ENCODE results near the gene AAK1.
"Not testable (repeated sequence)": the region's sequence is repeated elsewhere in the genome, so short reads cannot be mapped to it uniquely, and the experiment has no call there.

Gene AAK1

GRCh38 chr2:69453475-69454129, 189.9 kb downstream of the AAK1 start:
- DNase-seq (ENCODE audit: low read depth in 2 of 2), result peak in 1 of 2 donors; percentile 23

GRCh38 chr2:69452687-69453086, 190.9 kb downstream of the AAK1 start:
- no peak for DNase-seq (ENCODE audit: low read depth in 2 of 2)

GRCh38 chr2:69450735-69451416, 192.7 kb downstream of the AAK1 start:
- DNase-seq (ENCODE audit: low read depth in 2 of 2), result no peak

- DNase-seq (ENCODE audit: low read depth in 2 of 2), result no peak
These were observed 193.6 kb downstream of the AAK1 start for GRCh38 chr2:69449906-69450305.

GRCh38 chr2:69443673-69444072, 199.9 kb downstream of the AAK1 start:
- not testable (repeated sequence) for DNase-seq (ENCODE audit: low read depth in 2 of 2)

DNA sequence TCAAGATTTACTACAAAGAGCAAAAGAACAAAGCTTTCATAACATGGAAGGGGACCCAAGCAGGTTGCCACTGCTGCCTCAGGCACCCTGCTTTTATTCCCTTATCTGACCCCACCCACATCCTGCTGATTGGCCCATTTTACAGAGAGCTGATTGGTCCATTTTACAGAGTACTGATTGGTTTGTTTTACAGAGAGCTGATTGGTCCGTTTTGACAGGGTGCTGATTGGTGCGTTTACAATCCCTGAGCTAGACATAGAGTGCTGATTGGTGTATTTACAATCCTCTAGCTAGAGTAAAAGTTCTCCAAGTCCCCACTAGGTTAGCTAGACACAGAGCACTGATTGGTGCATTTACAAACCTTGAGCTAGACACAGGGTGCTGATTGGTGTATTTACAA, 204.0 kb downstream of the AAK1 start:
- not testable (repeated sequence) for DNase-seq (ENCODE audit: low read depth in 2 of 2)

GRCh38 chr2:69438580-69438979, 205.0 kb downstream of the AAK1 start:
- no peak for DNase-seq (ENCODE audit: low read depth in 2 of 2)

DNA sequence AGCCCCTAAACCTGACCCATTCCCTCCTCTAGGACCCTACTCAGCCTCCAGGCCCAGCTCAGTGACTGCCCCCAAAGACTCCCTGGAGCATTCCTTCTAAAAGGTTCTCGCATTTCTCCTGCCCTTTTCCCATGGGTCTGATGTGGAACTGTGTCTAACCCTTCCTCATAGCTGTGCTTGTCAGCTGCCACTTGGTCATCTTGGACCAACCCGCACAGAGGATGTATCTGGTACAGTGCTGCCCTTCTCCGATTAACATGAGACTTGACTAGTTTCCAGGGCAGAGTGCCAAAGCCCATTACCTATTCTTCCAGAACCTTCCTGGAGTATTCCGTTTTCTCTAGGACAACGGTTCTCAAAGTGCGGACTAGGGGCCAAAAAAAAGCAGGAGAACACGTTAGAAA, 205.8 kb downstream of the AAK1 start:
- no peak for DNase-seq (ENCODE audit: low read depth in 2 of 2)

GRCh38 chr2:69436938-69437750, 206.4 kb downstream of the AAK1 start, which contains the start of gene NFU1:
Gene NFU1 (minus strand): TSS chr2:69437435. CDS start chr2:69437422, 13 bp downstream.
- peak; percentile 78 to 88 for DNase-seq (ENCODE audit: low read depth in 2 of 2)

DNA sequence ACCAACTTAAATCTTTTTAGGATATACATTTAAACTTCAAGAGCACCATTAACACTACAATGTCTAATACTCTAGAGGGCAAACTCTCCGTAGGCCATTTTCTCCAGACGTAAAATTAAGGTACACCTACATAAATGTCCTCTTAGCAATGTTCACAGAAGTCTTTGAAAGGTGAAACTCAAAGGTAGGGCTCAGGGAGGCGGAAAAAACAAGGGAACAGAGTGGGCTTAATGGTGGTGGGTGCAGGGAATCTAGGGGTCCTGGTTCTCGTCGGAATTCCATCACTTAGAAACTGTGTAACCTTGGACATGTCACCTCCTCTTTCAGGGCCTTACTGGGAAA, 207.0 kb downstream of the AAK1 start:
- no peak for DNase-seq (ENCODE audit: low read depth in 2 of 2)

DNA sequence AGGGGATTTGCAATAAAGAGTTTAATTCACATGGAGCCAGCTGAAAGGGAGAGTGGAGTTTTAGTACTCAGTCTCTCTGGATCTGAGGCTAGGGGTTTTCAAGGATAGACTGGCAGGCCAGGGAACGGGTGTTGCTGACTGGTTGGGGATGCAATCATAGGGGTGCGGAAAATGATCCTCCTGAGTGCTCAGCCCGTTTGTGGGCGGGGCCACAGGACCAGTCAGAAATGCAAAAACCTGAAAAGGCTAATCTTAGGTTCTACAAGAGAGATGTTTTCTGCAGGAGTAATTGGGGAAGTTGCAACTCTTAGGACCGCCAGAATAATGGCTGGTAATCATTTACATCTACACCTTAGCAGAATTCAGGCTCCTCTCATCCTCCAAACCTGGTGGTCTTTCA, 208.8 kb downstream of the AAK1 start:
- no peak for DNase-seq (ENCODE audit: low read depth in 2 of 2)

DNA sequence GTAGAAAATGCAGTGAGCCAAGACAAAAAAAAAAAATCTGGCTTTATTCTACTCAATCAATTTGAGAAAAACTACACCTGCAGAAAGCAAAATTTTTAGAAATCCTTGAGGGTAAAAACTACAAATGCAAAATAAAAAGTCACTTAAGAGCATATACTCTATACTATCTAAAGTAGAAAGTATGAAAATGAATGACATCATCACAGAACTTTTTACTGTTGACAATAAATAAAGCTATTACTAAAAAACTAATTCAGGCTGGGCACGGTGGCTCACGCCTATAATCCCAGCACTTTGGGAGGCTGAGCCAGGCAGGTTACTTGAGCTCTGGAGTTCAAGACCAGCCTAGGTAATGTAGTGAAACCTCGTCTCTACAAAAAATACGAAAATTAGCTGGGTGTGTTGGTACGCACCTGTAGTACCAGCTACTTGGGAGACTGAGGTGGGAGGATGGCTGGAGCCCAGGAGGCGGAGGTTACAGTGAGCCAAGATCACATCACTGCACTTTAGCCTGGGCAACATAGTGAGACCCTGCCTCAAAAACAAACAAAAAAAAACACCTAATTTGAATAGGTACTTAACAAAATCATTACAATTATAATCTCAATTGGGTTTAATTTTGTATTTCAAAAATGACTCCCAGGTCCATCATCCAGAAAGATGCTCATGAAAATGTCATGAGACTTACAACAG, 213.9 kb downstream of the AAK1 start:
- no peak for DNase-seq (ENCODE audit: low read depth in 2 of 2)

DNA sequence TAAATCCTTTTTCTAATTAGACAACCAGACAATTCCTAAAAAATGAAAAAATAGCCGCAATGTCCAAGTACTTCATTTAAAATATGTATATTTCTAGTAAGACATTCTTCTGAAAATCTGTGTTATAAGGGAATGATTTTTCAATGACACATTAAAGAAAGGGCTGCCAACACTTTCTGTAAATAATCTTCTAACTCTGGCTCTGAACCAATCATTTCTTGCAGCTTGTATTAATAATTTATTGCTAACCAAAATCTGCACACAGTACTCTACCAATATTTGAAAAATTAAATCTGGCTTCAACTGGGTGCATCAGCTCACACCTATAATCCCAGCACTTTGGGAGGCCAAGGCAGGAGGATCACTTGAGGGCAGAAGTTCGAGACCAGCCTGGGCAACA, 214.6 kb downstream of the AAK1 start:
- no peak for DNase-seq (ENCODE audit: low read depth in 2 of 2)

DNA sequence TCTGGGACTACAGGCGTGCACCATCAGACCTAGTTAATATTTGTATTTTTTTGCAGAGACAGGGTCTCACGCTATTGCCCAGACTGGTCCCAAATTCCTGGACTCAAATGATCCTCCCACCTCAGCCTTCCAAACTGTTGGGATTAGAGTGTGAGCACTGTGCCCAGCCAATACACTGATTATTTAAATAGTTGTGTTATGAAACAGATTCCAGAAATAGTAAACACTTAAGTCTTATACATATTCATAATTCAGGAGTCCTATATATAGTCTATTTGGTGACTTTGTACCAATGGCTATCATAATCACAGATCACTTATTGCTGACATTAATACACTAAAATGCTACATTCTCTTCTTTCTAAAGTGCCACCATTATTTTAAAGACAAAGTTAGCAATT, 219.1 kb downstream of the AAK1 start:
- DNase-seq (ENCODE audit: low read depth in 2 of 2), result no peak

- no peak for DNase-seq (ENCODE audit: low read depth in 2 of 2)
These were observed 221.3 kb downstream of the AAK1 start for GRCh38 chr2:69422198-69422597.

- DNase-seq (ENCODE audit: low read depth in 2 of 2), result not testable (repeated sequence)
These were observed 224.4 kb downstream of the AAK1 start for GRCh38 chr2:69419111-69419510.

- no peak for DNase-seq (ENCODE audit: low read depth in 2 of 2)
These were observed 227.4 kb downstream of the AAK1 start for GRCh38 chr2:69416147-69416546.
